ENCODE data around the gene CLIP1.
A peak's percentile ranks its signal among the peaks of the same experiment; 100 is the strongest.

The CLIP1 gene

GRCh38 chr12:122243965-122244364, 178.5 kb downstream of the CLIP1 start:
- no peak for DNase-seq

- DNase-seq = no peak
These were observed 183.6 kb downstream of the CLIP1 start for GRCh38 chr12:122238861-122239260.

GRCh38 chr12:122235741-122236140, 186.7 kb downstream of the CLIP1 start:
- no peak for DNase-seq

- DNase-seq = no peak
These were observed 189.8 kb downstream of the CLIP1 start for GRCh38 chr12:122232691-122233090.

- DNase-seq = no peak
These were observed 191.7 kb downstream of the CLIP1 start for GRCh38 chr12:122230798-122231197.

GRCh38 chr12:122228092-122228491, 194.4 kb downstream of the CLIP1 start:
- DNase-seq = no peak

- no peak for DNase-seq
These were observed 195.1 kb downstream of the CLIP1 start for GRCh38 chr12:122227341-122227740.

- DNase-seq = no peak
These were observed 195.9 kb downstream of the CLIP1 start for GRCh38 chr12:122226366-122227125.

GRCh38 chr12:122225683-122226365, 196.6 kb downstream of the CLIP1 start, which contains the start of gene DIABLO:
TSS of gene DIABLO (minus strand) at chr12:122226052. CDS start at chr12:122226014, 38 bp downstream.
- DNase-seq = peak; percentile 99

All from activated T-cell treated with anti-CD3 and anti-CD28 coated beads for 4 hours (primary cell).